Measurements from ENCODE around the gene THAP3.

- TF ChIP-seq, protein P1, sequence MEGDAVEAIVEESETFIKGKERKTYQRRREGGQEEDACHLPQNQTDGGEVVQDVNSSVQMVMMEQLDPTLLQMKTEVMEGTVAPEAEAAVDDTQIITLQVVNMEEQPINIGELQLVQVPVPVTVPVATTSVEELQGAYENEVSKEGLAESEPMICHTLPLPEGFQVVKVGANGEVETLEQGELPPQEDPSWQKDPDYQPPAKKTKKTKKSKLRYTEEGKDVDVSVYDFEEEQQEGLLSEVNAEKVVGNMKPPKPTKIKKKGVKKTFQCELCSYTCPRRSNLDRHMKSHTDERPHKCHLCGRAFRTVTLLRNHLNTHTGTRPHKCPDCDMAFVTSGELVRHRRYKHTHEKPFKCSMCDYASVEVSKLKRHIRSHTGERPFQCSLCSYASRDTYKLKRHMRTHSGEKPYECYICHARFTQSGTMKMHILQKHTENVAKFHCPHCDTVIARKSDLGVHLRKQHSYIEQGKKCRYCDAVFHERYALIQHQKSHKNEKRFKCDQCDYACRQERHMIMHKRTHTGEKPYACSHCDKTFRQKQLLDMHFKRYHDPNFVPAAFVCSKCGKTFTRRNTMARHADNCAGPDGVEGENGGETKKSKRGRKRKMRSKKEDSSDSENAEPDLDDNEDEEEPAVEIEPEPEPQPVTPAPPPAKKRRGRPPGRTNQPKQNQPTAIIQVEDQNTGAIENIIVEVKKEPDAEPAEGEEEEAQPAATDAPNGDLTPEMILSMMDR (conservative IDR thresholded peaks at IDR 0.05 in 1 of 2, IDR thresholded peaks at IDR 0.05 in 1 of 2; ENCODE audit: low read depth in 1 of 2, low read length in 2 of 2), result no peak
- no peak for TF ChIP-seq EZH2 (IDR thresholded peaks at IDR 0.05; ENCODE audit: low read length, missing control alignments)
Measured at GRCh38 chr1:6596351-6596750, 28.3 kb upstream of the THAP3 start.
